Measurements from ENCODE around the gene MBD6.

- TF ChIP-seq CTCF (optimal IDR thresholded peaks at IDR 0.05 in 1 of 3, IDR thresholded peaks at IDR 0.05 in 1 of 3, conservative IDR thresholded peaks at IDR 0.05 in 1 of 3; ENCODE audit: extremely low read depth in 1 of 3, insufficient read depth in 2 of 3, low read length in 3 of 3) (no peak), EZH2 (IDR thresholded peaks at IDR 0.05; ENCODE audit: low read length) (no peak)
These were observed 46.2 kb downstream of the MBD6 start for GRCh38 chr12:57568838-57569237.

Measured in keratinocyte (primary cell).